Measurements from ENCODE around the gene KDM5C. TPM values are rescaled to one million over a fixed set of nuclear protein-coding genes. Genes with fewer than 3 reads are reported as not detected.

KDM5C gene
- total RNA-seq: 150 and 168 TPM in 2 replicates

DNA sequence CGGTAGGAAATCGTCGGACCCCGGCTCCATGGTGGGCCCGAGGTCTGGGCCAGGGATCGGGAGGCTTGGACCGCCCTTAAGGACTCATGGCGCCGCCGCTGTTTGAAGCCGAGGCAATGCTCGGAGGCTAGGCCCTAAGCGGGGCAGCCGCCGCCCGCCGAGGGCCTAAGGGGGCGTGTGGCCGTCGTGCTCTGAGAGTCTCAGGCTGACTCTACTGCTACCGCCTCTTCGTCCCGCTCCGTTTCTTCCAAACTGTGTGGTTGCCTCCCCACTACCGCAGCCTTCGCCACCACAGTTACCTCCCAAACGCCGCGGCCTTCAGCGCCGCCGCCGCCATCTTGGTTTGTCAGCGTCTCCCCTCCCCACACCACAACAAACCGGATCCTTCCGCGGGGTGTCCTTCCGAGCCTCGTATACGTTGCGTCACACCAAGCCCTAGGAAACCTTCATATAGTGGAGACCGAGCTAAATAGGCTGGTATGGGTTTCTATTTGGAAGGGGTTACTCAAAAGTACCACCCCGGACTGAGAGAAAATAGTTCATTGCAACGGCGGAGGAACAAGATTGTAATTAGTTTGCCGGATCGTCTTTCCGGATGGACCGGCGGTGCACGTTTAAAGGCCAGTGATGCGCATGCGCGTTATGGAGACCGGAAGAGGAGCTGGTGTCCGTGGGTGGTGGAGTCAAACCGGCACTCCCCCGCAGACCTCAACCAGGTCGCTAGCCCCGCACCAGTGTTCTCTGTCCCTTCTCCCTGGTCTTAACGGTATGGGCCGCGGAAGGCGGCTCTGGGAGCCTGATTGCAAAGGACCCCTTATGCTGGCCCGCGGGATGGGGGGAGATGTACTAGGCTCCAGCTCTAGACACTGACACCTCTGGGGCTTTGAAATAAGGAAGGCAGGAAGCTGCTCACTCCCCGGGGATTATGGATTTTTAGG is at the start of gene KDM5C:
Gene KDM5C, minus strand, starts transcription at position 348 of the 938 bp plus-strand sequence. Its CDS starts 318 bp downstream, at position 30.

Small RNA genes within 50 kb of the gene (small RNA-seq; reads per million reads assigned to genes)
- gene AL139396.1 (not detected), gene MIR6894 (not detected), gene MIR6895 (1.0 reads per million, percentile 58 among the genes with 10 or more reads in this experiment)

Other genes with a start within 250 kb of the KDM5C start
- 1.6 and 6.7 TPM in 2 replicates for gene GPR173, start 176.4 kb downstream of the KDM5C start, total RNA-seq
- 7.2 and 27.5 TPM in 2 replicates for gene TSPYL2, start 142.8 kb downstream of the KDM5C start, total RNA-seq
- 5.2 and 13.3 TPM in 2 replicates for gene KANTR, start 131.1 kb downstream of the KDM5C start, total RNA-seq
- gene IQSEC2, start 56.4 kb upstream of the KDM5C start, total RNA-seq: 7.9 and 9.7 TPM in 2 replicates
- gene SMC1A, start 197.4 kb upstream of the KDM5C start, total RNA-seq: 18.4 and 23.6 TPM in 2 replicates
- 1.6 TPM in 1 of 2 replicates, not detected in the other for gene RIBC1, start 197.7 kb upstream of the KDM5C start, total RNA-seq
- gene HSD17B10, start 209.2 kb upstream of the KDM5C start, total RNA-seq: 45.9 and 89.7 TPM in 2 replicates

Data from placental epithelial cell (primary cell).